Subcutaneous adipose tissue (tissue), 4 donors: ENCODE measurements around the gene PEX16. TPM values are rescaled to one million over a fixed set of nuclear protein-coding genes. Genes with fewer than 3 reads are reported as not detected.

Source experiments
- total RNA-seq, 4 donors: library from RNA; depleted of rRNA; stranded (reverse); fragments of >200 nt; gene quantifications; one replicate each; pipeline ENCODE4 v1.1.0, GENCODE V29; 2016
- TF ChIP-seq, protein P1 (sequence below): fragments of 450-650 bp; IDR thresholded peaks from one replicate; pipeline ENCODE4 v1.5.1; 2016; ENCODE audit warnings: low read depth, mild to moderate bottlenecking, control low read depth, antibody characterized with exemption, moderate library complexity

PEX16 gene
- total RNA-seq, 4 donors from 2014 or later, result 17.3 to 40.5 (median 26.7) TPM

DNA sequence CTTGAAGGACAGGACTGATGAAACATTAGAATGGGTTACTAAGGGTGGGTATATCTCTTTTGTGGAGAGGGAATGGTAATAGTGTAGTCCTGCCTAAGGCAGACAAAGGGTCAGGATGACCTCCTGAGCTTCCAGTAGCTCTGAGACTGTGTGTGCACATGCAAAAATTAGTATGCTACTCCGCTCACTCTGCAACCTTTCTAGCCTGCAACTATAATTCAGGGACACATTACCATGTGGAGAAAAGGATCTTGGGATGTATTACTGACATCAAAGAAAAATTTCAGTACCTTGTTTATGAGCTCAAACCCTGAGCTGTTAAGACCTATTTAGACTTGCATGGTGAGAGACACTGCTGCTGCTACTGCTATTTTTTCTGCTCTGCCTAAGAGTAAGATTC is 30.2 kb upstream of the PEX16 start:
- TF ChIP-seq, protein P1, sequence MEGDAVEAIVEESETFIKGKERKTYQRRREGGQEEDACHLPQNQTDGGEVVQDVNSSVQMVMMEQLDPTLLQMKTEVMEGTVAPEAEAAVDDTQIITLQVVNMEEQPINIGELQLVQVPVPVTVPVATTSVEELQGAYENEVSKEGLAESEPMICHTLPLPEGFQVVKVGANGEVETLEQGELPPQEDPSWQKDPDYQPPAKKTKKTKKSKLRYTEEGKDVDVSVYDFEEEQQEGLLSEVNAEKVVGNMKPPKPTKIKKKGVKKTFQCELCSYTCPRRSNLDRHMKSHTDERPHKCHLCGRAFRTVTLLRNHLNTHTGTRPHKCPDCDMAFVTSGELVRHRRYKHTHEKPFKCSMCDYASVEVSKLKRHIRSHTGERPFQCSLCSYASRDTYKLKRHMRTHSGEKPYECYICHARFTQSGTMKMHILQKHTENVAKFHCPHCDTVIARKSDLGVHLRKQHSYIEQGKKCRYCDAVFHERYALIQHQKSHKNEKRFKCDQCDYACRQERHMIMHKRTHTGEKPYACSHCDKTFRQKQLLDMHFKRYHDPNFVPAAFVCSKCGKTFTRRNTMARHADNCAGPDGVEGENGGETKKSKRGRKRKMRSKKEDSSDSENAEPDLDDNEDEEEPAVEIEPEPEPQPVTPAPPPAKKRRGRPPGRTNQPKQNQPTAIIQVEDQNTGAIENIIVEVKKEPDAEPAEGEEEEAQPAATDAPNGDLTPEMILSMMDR, result no peak

DNA sequence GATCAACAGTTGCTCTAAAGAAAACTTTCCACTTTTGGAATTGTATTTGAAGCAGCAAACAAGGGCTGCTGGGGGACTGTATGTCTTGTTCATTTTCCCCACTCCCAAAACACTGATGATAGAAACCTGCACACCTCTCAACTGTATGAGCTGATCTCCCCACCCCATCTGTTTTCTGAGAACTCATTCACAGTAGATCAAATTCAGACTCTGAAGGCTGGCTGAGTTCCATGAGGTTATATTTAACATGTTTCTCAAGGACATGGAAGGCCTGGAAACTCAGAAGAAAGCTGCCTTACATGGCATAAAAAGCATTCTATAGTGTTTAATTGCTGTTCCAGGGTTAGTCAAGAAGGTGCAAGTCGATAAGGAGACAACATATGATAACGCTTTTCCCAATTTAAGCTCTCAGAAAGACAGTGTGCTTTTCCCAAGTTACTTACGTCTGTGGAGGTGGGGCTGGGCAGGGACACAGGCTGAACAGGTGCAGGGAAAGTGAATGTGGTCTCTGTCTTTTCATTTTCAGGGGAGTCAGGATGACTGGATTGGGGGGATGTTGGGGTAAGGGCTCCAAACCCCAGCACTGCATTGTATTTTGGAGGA is 27.8 kb upstream of the PEX16 start:
- TF ChIP-seq, protein P1, result no peak

DNA sequence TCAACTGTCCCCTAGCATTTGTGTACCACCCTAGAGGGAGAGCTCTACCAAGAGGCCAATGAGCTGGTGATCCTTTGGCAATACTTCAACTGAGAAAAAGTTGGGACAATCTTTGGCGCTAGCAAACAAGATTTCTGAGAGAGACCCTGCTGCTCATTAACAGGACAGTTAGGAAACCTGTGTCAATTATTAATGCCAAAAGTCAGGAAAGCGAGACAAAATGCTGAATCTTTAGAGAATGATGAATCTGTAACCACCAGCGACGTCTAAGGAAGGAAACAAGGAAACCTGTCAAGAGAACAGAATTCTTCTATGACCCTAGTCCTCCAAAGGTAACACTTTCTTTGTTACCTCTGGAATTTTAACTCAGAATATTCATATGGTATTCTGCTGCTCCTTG is 24.7 kb upstream of the PEX16 start:
- TF ChIP-seq, protein P1, result no peak

GRCh38 chr11:45941285-45941684 is 23.6 kb upstream of the PEX16 start:
- TF ChIP-seq, protein P1, result no peak

DNA sequence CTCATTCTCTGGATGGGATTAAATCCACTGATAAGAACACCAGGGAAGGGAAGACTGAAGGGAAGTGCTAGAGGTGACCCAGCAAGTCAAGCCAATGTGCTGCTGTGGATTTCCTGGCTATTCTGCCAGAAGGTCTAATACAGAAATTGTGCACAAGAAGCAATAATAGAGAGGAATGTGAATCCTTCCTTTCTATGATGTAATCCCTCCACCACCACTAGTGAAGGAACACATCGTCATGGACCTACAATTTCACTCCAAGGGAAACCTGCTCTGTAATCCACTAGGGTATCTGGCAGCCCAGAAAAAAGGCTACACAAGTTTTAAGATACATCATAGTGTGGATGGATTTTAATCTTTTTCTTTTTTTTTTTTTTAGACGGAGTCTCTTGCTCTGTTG is 22.2 kb upstream of the PEX16 start:
- TF ChIP-seq, protein P1, result no peak

DNA sequence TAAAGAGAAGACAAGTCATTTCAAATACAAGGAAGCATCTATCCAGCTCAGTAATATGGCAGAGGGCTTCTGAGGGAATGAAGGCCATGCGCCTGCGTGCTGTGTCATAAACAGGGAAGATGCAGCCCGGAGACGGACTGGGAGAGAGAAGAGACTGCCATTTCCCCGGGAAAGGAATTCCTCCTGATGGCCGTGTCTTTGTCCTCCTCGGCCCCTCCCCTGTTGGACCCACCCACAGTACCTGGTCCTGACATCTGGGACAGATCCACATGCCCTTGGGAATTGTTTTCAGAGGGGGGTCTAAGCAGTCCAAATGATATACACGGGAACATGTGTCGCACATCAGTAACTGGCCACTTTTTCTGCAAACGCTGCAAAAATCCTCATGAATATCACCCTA is 20.2 kb upstream of the PEX16 start:
- TF ChIP-seq, protein P1, result no peak

DNA sequence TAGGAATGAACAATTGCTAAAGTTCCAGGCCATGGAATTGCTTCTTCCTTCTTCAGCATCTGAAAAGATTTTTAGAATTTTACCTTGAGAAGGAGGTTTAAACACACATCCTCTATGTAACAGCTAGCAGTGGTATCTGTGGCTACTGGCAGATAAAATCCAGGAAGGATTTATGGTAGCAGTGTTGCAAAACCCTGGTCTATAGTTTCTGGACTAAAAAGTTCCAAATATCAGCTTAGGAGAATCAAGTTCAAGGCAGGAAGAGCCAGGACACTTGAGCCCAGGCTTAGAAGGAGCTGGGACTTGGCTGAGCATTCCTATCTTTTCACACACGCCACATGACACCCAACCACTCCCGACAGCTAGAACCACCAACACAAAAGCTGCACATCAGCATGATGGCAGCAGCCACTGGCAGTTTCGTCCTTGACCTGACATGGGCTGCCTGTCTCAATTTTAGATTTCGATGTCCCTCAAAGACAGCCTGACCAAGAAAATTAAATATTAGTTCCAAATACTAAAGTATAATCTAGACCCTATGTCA is 18.9 kb upstream of the PEX16 start:
- TF ChIP-seq, protein P1, result no peak
